Ascending aorta (tissue), 2 donors: ENCODE measurements around the gene TBC1D14. TPM values are rescaled to one million over a fixed set of nuclear protein-coding genes. Genes with fewer than 3 reads are reported as not detected.

ENCODE experiments used
- DNase-seq, 2 donors: peaks; one replicate each; pipeline ENCODE4 v3.0.0-alpha.2; 2019; ENCODE audit warnings: low spot score in 2 of 2
- H3K27ac ChIP-seq, 2 donors: fragments of 200-600 bp; sonication (generic); one replicate each; pipeline ENCODE4 v1.5.1; 2016 to 2017; ENCODE audit warnings: mild to moderate bottlenecking in 1 of 2
- H3K27me3 ChIP-seq: fragments of 200-600 bp; sonication (generic); one replicate; pipeline ENCODE4 v1.5.1; 2017
- H3K36me3 ChIP-seq, 2 donors: fragments of 200-600 bp; sonication (generic); one replicate each; pipeline ENCODE4 v1.5.1; 2016
- H3K4me1 ChIP-seq, 2 donors: fragments of 200-600 bp; sonication (generic); one replicate each; pipeline ENCODE4 v1.5.1; 2016 to 2017; ENCODE audit warnings: mild to moderate bottlenecking in 1 of 2
- H3K4me3 ChIP-seq, 2 donors: fragments of 200-600 bp; sonication (generic); one replicate each; pipeline ENCODE4 v1.5.1; 2016 to 2017; ENCODE audit warnings: mild to moderate bottlenecking in 1 of 2
- H3K9me3 ChIP-seq, 2 donors: fragments of 200-600 bp; sonication (generic); one replicate each; pipeline ENCODE4 v1.5.1; 2016
- intact Hi-C: fragments of 100-400 bp; cut with DNase I; formaldehyde crosslinking; loops from one replicate; pipeline ENCODE4 v1.15.1; 2023
- total RNA-seq: library from RNA; depleted of rRNA; stranded (reverse); fragments of >200 nt; gene quantifications from one replicate; pipeline ENCODE4 v1.1.0, GENCODE V29; 2016
- TF ChIP-seq, protein P1 (sequence below), 3 experiments: fragments of 200-600 bp in 2 of 3; fragments of 450-650 bp in 1 of 3; sonication (generic) in 2 of 3; IDR thresholded peaks; one replicate each; pipeline ENCODE4 v1.5.1; 2016 to 2019; ENCODE audit warnings: antibody characterized with exemption in 3 of 3, mild to moderate bottlenecking in 1 of 3, moderate library complexity in 1 of 3

The TBC1D14 gene
- total RNA-seq, 1 donor from 2014 or later = 26.4 TPM

DNA sequence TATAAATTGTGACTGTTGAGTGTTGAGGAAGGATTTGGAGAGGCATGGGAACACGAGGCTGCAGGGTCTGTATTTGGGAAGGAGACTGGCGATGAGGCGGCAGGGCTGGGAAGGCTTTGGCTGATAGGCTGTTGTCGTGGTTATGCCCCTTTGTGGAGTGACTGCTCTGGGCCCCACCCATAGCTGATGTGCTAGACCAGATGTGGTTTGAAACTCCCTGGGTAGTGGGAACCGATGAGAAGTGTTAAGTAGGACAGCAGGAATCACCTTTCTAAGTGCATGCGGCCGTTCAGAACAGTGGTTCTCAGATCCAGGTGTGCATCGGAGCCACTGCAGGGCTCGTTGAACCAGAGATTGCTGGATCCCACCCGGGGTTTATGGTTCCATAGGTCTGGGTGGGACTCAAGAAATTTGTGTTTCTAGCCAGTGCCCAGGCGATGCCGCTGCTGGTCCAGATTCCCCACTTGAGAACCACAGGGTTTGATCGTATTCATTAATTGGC, 42.3 kb downstream of the TBC1D14 start:
- Histone ChIP-seq H3K4me1 (peaks cover 0 to 7% of the 10 kb centered on the region in 2 donors), H3K27me3 (no peaks in the 10 kb centered on the region), H3K9me3 (no peaks in the 10 kb centered on the region), H3K27ac (no peak overlapping the region), H3K36me3 (no peaks in the 10 kb centered on the region), H3K4me3 (no peak overlapping the region)
- no peak for DNase-seq
- intact Hi-C loops = no loop called here
- TF ChIP-seq, protein P1, sequence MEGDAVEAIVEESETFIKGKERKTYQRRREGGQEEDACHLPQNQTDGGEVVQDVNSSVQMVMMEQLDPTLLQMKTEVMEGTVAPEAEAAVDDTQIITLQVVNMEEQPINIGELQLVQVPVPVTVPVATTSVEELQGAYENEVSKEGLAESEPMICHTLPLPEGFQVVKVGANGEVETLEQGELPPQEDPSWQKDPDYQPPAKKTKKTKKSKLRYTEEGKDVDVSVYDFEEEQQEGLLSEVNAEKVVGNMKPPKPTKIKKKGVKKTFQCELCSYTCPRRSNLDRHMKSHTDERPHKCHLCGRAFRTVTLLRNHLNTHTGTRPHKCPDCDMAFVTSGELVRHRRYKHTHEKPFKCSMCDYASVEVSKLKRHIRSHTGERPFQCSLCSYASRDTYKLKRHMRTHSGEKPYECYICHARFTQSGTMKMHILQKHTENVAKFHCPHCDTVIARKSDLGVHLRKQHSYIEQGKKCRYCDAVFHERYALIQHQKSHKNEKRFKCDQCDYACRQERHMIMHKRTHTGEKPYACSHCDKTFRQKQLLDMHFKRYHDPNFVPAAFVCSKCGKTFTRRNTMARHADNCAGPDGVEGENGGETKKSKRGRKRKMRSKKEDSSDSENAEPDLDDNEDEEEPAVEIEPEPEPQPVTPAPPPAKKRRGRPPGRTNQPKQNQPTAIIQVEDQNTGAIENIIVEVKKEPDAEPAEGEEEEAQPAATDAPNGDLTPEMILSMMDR (IDR thresholded peaks at IDR 0.05) = no peak

DNA sequence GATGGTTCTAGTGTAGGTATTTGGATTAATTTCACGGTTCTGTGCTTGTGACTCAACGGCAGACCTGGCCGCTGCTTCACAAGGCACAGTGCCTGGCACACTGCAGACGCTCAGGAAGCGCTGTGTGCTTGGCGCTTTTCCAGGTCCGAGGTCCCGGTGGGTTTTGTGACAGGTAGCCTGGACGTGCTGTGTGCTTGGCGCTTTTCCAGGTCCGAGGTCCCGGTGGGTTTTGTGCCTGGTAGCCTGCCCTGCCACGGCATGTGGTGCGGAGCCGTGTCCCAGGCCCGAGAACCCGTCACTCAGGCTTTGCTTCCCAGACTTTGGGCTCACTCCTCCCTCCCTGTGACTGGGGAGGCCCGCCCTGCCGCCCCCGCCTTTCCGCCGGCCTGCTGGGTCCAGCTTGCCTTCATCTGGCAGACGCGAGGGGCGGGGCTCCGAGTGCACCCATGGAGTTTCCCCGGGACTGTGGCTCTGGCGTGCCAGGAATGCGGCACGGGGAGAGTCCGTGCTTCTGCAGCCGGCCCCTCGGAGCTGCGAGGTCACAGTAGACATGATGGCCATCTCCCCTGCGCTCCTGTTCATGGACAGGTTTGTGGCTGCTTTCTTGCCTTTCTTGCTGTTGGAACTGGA, 44.2 kb downstream of the TBC1D14 start:
- no peaks in the 10 kb centered on the region for H3K9me3 ChIP-seq
- H3K4me1 ChIP-seq = peaks cover 0 to 7% of the 10 kb centered on the region in 2 donors
- intact Hi-C loops = no loop called here
- peak in 1 of 2 donors; percentile 81 for DNase-seq
- TF ChIP-seq, protein P1 (IDR thresholded peaks at IDR 0.05) = no peak
- peak overlapping the region in 1 of 2 donors; percentile 25 for H3K27ac ChIP-seq
- H3K4me3 ChIP-seq = peak overlapping the region; percentile 15 to 23
- no peaks in the 10 kb centered on the region for H3K27me3 ChIP-seq
- no peaks in the 10 kb centered on the region for H3K36me3 ChIP-seq

DNA sequence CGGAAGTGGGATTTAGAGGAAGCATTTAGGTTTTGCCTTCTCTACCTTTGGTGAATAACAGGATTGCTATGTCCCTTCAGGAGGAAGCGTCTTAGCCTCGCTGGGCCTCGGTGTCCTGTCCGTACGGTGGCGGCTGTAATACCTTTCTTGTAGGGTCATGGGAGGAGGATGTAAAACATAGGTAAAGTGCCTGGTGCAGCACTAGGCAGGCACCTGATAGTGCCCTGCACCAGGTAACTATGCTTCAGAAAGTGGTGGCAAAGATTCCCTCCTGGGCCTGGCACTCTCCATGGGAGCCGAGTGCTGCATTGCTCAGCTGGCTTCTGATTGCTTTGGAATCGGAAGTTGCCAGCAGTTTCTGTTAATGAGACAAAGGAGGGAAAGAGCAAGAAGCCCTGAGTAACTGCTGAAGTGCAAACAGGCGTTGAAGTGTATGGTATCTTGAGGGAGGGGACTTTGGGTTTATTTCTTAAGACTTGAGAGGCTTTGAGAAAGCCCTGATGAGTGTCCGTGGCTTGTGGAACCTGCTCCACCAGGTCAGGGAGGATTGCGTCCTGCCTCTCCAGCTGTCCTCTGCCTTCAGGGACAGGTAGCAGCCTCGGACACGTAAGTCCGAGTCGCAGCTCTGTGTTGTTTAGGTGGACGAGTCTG, 45.8 kb downstream of the TBC1D14 start:
- H3K36me3 ChIP-seq = no peaks in the 10 kb centered on the region
- no peak overlapping the region for H3K27ac ChIP-seq
- no peak overlapping the region for H3K4me3 ChIP-seq
- DNase-seq = peak in 1 of 2 donors; percentile 35
- TF ChIP-seq, protein P1 (IDR thresholded peaks at IDR 0.05) = no peak
- peaks cover 0 to 7% of the 10 kb centered on the region in 2 donors for H3K4me1 ChIP-seq
- intact Hi-C loops = no loop called here
- no peaks in the 10 kb centered on the region for H3K9me3 ChIP-seq
- H3K27me3 ChIP-seq = no peaks in the 10 kb centered on the region

DNA sequence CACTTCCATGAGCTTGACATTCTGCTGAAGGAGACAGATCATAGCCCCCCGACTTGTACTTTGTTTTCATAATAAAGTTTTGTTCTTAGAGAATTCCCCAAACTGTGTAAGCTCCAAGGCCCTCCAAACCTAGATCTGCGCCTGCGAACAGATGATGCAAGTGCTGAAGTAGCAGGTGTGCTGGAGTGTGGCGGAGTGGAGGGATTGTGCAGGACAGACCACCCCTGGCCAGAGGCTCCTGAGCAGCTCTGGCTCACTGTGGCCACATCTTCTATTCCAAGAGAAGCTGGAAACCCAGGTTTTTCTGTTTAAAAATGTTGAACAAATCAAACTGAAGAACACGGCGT, 46.4 kb downstream of the TBC1D14 start:
- intact Hi-C loops = no loop called here
- no peak overlapping the region for H3K27ac ChIP-seq
- H3K4me3 ChIP-seq = no peak overlapping the region

DNA sequence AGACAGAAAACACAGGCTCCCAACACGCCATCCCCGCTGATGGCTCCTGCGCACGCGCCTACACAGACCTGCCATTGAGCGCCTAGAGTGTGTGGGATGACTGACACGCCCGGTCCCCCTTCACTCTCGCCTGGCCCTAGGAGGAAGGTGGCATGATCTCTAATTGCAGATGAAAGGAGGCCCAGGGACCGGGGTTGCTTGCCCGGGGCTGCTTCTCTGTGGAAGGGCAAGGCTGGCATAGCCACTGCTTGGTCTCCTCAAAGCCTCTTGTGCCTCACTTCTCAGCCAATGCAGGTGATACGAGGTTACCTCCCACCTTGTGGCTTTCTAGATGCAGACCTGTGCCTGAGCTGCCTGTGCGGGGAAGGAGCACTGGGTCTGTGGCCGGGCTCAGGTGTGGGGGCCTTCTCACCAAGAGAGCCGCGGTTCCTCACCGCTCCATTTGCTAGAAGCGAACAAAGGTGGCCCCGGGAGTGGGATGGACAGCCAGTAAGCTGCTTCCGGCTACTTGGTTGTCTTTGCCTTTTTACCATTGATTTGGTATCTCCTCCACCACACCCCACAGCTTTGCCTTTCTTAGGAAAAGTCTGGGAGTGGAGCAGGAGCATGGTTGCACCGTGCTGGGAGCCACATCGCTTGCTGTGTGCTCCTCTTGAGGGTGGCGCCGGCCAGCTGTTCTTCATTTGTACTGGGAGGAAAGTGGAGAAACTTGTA, 47.0 kb downstream of the TBC1D14 start:
- peak in 1 of 2 donors; percentile 51 for DNase-seq
- intact Hi-C loops = no loop called here
- TF ChIP-seq, protein P1 (IDR thresholded peaks at IDR 0.05) = no peak
- no peaks in the 10 kb centered on the region for H3K36me3 ChIP-seq
- peaks cover 0 to 7% of the 10 kb centered on the region in 2 donors for H3K4me1 ChIP-seq
- no peaks in the 10 kb centered on the region for H3K27me3 ChIP-seq
- H3K4me3 ChIP-seq = no peak overlapping the region
- H3K9me3 ChIP-seq = no peaks in the 10 kb centered on the region
- H3K27ac ChIP-seq = no peak overlapping the region

More for the DNA sequence above, 46.4 kb downstream of the TBC1D14 start:
- H3K36me3 ChIP-seq = no peaks in the 10 kb centered on the region
- H3K9me3 ChIP-seq = no peaks in the 10 kb centered on the region
- no peaks in the 10 kb centered on the region for H3K27me3 ChIP-seq
- H3K4me1 ChIP-seq = peaks cover 0 to 7% of the 10 kb centered on the region in 2 donors
- DNase-seq = no peak
- TF ChIP-seq, protein P1 (IDR thresholded peaks at IDR 0.05) = no peak
